HG02970 (cell line): ENCODE data around the gene GRAP2.
"Not testable (repeated sequence)": the region's sequence is repeated elsewhere in the genome, so short reads cannot be mapped to it uniquely, and the experiment has no call there.

Source experiments
- ATAC-seq: cut with Tn5 transposase; IDR thresholded peaks from one replicate; pipeline ENCODE4 v1.9.1; 2021; ENCODE audit warnings: mild to moderate bottlenecking, moderate library complexity, moderate number of reproducible peaks; ENCODE audit not compliant: unreplicated experiment, low FRiP score

GRAP2 gene

GRCh38 chr22:39990686-39991085, 89.8 kb downstream of the GRAP2 start:
- no peak for ATAC-seq

- ATAC-seq: no peak
Measured at GRCh38 chr22:39991159-39991860, 90.4 kb downstream of the GRAP2 start.

- ATAC-seq: no peak
Measured at GRCh38 chr22:39992088-39992826, 91.4 kb downstream of the GRAP2 start.

- not testable (repeated sequence) for ATAC-seq
Measured at GRCh38 chr22:39992894-39993293, 92.0 kb downstream of the GRAP2 start.

- ATAC-seq: no peak
Measured at GRCh38 chr22:39994041-39994565, 93.2 kb downstream of the GRAP2 start.

GRCh38 chr22:39994566-39995392, 93.9 kb downstream of the GRAP2 start, which contains the start of gene FAM83F:
TSS of gene FAM83F (plus strand) at chr22:39994954. CDS start at chr22:39995043, 89 bp downstream.
- ATAC-seq: no peak

GRCh38 chr22:39995393-39996252, 94.7 kb downstream of the GRAP2 start:
- ATAC-seq: no peak

GRCh38 chr22:39996732-39997131, 95.8 kb downstream of the GRAP2 start:
- no peak for ATAC-seq

- ATAC-seq: no peak
Measured at GRCh38 chr22:39997421-39997820, 96.5 kb downstream of the GRAP2 start.

- no peak for ATAC-seq
Measured at GRCh38 chr22:39997939-39998726, 97.2 kb downstream of the GRAP2 start.

- ATAC-seq: no peak
Measured at GRCh38 chr22:39999144-39999757, 98.4 kb downstream of the GRAP2 start.

GRCh38 chr22:40000171-40000570, 99.3 kb downstream of the GRAP2 start:
- no peak for ATAC-seq

- ATAC-seq: no peak
Measured at GRCh38 chr22:40001106-40001505, 100.2 kb downstream of the GRAP2 start.

- ATAC-seq: no peak
Measured at GRCh38 chr22:40001800-40002577, 101.1 kb downstream of the GRAP2 start.

GRCh38 chr22:40002935-40003715, 102.2 kb downstream of the GRAP2 start:
- ATAC-seq: no peak

- no peak for ATAC-seq
Measured at GRCh38 chr22:40004836-40005235, 104.0 kb downstream of the GRAP2 start.

- no peak for ATAC-seq
Measured at GRCh38 chr22:40006641-40007040, 105.8 kb downstream of the GRAP2 start.
